HG03175 (cell line): ENCODE data around the gene SLC25A1.

Source experiments
- ATAC-seq: cut with Tn5 transposase; IDR thresholded peaks from one replicate; pipeline ENCODE4 v1.9.1; 2021; ENCODE audit warnings: mild to moderate bottlenecking, moderate library complexity; ENCODE audit not compliant: unreplicated experiment

The SLC25A1 gene

DNA sequence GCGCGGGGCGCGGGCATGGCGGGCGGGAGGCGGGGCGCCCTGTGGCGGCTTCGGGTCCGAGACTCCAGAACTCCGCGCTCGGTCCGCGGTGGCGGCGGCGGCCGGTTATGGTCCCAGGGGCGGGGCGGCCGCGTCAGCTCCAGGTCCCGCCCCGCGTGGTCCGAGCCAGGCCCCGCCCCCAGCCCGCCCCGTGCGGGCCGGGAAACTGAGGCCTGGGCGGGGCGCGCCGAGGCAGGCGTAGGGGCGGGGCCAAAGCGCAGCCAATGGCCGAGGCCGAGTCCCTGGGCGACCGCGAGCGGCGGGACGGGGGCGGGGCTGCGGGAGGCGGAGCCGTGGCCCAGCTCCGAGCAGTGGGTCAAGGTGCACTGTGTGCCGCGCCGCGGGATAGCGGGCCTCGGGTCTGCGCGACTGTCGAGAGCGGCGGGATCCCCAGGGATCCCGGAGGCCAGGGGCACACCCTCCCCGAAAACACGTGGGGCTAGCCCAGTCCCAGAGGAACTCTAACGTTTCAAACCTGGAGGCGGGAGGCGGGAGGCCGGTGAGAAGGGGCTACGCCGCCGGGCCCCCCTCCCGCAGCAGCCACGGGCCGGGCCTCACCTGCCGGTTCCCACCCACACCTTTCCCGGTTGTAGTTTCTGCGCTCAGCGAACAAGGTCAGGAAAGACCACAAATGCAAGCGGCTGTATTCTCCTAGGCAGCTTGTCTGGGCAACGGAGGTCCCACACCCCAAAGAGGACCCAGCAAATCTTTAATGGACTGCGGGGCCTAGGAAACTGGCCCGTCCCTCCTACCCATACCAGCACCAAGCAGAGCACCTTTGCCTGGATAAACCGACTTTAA, at the start of gene SLC25A1:
TSS of gene SLC25A1 (minus strand) at position 80 of the 840 bp plus-strand sequence. CDS start at position 17, 63 bp downstream.
- ATAC-seq, result peak; percentile 68

DNA sequence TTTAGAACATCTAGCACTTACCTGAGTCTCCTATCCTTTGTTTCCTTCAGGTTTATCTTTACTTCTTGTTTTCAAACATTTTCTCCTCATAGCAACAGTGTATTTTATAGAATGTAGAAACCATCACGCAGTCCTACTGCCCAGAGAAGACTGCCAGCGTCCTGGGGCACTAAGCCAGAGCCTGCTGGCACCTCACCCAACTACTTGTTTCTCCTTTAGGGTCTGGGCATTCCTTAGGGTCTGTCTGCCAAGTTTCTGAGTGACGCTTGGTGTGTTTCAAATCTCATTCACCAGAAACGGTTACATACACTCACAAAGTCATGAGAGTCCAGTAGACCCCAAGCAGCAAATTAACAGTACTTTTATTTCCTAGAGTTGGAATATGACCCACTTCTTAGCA, 49.6 kb upstream of the SLC25A1 start:
- ATAC-seq, result no peak

DNA sequence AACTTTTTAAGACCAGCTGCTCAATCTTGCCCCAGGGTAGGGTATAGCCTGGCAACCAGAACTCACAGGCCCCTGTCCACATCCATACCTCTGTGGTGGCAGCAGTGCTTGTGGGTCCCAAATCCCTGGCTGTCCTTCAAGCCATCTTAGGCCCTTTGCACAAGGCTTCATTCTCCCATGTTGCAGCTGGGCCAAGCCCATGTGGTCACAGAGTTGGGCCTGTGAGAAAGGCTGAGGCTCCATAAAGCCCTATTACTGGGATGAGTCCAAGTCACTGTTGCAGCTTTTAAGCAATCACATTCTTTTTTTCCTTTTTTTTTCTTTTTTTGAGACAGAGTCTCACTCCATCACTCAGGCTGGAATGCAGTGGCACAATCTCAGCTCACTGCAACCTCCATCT, 47.9 kb upstream of the SLC25A1 start:
- ATAC-seq, result no peak

DNA sequence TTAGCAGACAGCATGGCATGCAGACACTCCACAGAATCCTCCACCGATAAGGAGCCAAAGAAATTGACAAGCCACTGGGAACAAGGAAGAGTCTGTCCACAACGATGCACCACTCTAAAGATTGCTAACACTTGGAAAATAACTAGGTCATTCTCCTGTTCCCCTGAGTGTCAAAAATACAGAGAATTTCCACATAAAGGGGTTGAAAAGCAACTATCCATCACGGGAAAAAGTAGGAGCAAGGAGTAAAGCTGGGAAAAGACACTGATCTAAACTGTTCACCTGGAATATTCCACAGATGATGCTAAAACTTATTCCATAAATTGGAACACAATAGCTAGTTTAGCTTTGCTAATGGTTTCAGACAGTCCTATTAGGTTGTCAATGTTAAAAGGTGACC, 47.0 kb upstream of the SLC25A1 start:
- no peak for ATAC-seq

DNA sequence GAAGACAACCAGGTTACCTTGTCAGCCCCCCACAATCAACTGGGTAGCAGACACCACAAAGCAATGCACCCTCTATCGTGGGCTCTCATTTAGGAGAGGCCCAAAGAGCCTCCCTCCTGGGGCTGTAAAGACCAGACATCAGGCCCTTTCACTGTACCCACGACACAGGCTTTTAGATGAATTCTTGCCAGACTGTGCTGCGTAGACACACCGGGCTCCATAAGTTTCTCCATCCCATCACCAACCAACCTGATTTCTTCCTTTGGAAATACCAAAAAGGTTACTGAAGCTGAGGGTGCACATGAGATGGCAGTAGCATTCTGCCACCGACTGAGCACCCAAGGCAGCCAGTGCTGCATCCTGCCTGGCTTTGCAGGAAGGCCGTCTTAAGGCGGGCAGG, 46.4 kb upstream of the SLC25A1 start:
- no peak for ATAC-seq

DNA sequence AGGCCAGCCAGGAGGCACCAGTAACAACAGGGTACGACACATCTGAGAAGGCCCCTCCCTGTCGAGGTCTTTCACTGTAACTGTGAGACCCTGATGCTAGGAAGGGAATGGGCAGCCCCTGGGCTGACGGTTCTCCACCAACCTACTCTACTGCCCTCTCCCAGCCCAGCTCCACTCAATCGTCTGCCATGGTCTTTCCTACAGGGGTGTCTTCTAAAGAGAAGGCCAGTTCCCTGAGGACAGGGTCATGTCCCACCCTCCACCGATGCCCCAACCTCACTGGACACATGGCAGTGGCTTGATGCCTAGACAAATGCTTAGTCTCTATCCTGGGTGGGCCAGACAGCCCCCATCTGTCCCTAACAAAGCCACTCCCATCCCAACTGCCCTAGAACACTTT, 46.0 kb upstream of the SLC25A1 start:
- no peak for ATAC-seq

DNA sequence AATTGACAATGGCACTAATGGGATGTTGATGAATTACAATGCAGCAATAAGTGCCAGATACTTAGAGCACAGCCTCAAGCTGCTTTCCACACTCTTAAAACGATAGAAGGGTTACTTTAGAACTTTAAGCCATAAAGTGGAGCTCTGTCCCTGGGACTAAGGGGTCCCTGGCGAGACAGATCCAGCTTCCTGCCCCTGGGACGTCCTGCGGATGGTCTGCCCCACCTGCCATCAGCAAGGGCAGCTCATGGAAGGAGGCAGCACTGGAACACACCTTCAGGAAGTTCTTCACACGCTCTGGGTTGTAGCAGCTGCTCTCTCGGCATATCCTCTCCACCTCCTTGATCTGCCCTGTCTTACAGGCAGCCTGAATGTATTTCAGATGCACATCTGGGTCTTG, 45.1 kb upstream of the SLC25A1 start:
- no peak for ATAC-seq

DNA sequence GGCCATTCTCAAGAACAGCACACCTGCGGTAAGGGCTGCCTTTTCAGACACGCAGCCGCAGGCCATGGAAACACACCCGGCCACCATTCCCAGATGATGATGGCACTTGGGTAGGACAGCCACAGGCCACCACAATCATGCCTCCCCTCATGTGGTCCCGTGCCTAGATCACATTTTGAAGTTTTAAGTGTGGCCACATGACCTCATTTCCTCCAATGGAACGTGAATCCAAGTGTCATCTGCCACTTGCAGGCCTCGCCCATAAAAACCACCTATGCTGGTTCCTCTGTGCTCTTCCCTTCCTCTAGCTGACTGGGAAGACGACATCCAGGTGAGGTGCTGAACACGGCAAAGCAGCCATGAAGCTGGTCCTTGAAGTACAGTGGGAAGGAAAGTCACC, 44.6 kb upstream of the SLC25A1 start:
- ATAC-seq, result no peak

DNA sequence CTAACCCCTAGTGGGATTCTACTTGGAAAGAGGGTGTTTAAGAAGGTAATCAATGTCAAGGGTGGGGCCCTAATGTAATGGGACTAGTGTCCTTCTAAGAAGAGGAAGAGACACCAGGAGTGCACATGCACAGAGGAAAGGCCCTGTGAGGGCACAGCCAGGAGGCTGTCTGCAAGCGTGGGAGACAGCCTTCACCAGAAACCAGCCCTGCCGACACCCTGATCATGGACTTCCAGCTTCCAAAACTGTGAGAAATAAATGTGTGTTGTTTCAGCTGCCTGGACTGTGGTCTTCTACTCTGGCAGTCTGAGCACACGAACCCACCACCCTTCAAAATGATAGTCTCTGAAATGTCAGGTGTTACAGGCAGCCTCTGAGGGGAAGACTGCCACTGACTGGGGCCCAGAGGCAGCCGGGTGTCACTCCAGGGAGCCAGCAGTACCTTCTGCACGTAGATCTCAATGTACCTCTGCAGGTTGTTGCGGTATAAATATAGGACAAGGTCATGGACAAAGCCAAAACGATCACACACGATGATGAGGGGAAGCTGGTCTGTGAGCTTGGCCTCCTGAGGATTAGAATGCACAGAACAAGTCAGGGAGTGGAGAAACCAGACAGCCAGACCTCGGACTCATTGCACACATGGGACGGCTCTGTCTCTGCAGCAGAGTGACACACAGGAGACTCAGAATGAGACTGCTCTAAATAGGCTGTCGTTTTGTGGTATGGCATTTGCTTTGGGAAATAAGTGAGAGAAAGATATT, 43.9 kb upstream of the SLC25A1 start:
- ATAC-seq, result no peak

DNA sequence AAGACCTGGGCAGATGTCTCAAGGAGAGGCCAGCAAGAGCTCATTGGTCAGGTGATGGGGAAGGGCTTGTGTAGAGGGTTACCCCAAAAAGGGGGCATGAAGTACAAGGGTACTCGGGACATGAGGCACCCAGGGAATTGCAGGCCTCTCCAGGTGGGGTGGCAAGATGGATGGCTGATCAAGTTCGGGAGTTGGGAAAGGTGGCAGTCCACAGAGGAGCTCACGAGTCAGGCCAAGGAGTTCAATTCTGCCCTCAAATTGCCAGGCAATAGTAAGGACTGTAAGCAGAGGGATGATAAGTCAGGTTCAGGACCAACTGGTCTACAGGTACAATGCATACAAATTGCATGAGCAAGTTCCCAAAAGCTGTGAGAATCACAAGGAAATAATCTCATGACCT, 42.3 kb upstream of the SLC25A1 start:
- no peak for ATAC-seq

DNA sequence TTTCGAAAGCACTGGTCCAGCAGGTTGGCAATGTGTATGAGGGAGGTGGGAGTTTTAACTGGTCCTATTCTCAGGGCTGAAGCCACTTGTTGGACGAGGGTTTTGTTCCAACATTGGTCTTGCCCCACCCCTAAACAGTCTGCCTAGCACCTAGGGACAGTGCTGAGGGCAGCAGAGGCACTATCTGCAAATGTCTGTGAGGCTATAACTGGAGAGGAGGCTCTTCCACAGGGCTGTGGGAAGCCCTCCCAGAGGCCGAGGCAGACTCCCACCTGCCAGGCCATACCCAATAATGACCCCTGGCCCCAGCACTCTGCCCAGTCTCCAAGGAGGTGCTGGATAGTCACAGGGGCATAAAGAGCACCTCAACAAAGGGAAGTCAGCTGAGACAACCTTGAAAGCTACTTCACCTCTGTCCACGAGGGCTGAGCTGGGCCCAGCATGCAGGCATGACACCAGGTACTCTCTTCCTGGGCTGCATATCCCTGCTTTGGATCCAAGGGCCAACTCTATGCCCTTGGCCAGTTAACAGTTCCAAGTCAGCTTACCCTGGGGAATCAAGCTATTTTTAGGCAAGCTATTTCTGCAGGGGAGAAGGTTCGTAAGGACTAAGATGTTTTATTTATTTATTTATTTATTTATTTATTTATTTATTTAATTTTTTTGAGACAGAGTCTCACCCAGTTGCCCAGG, 40.2 kb upstream of the SLC25A1 start:
- ATAC-seq, result no peak

DNA sequence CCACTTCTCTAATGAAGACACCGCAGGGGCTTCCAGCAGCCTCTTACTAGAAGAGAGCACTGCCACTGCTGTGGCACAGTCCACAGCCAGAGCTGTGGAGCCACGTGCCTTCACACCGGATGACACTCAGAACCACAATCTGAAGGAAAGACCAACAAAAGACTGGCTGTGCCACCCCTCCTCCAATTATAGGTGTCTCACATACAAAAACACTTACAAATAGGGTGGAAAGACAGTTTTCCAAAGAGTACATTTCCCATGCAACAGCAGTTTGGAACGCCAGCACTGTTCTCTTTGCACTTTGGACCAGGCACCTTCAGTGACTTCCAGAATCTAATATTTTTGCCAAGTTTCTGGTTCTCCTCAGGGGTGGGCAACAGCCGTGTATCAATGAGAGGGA, 38.0 kb upstream of the SLC25A1 start:
- ATAC-seq, result no peak

DNA sequence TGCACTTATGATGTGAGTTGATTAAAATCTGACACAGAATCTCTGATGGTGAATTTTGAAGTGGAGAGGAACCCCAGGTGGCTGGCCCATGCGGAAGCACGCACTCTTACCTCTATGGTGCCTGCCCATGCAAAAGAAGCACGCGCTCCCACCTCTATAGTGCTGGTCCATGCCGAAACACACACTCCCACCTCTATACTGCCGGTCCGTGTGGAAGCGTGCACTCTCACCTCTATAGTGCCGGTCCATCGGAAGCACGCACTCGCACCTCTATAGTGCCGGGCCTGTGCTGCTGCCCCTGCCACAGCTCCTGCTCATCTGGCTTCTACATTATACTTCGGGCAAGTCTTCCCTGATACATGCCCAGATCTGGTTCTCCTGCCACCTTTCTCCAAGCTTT, 36.8 kb upstream of the SLC25A1 start:
- ATAC-seq, result no peak

DNA sequence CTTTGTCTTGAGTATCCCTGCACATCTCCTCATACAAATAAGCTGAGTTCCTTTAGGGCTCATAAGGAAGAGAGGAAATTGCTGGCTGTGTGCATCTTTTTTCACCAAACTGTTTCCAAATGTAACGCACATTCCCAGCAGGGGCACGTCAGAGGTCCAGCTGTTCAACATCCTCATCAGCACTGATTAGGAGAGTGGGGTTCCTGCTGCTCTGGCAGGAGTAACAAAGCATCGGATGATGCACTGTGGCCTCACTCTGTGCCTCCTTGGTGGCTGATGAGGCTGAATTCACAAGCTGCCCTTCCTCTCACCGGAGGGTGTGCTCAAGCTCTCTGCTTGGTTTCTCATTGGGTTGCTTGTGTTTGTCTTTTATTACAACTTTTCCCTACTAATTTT, 35.5 kb upstream of the SLC25A1 start:
- no peak for ATAC-seq

DNA sequence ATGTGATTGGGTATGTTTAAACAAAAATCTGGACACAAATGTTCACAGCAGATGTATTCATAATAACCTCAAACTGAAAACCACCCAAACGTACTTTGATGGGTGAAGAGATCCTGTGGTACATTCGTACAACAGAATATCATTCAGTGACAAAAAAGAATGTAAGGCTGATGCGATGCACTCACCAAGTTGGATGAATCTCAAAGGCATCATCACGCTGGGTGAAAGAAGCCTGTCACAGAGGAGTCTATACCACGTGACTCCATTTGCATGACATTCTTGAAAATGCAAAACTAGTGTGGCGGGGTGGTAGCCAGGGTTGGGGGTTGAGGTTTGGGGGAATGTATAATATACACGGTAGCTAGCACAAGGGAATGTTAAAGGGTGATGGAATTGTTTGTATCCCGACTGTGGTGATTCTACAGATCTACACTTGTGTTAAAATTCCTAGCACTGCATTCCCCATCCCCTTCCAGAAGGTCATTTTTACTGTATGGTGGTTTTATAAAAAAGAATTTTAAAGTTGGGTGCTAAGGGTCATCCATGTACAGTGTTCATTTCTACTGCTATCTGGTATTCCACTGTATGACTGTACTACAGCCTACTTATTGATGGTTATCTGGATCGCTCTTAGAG, 35.0 kb upstream of the SLC25A1 start:
- ATAC-seq, result no peak

DNA sequence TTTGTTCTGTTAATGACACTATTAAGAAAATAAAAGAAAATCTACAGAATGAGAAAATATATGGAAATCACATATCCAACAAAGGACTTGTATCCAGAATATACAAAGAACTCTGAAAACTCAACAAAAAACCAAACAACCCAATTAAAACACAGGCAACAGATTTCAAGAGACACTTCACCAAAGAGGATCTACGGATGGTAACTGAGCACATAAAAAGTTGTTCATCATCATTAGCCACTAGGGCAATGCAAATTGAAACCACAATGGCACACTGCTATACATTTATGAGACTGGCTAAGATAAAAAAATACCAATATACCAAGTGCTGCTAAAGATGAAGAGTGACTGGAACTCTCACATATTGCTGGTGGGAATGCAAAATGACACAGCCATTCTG, 34.5 kb upstream of the SLC25A1 start:
- no peak for ATAC-seq

DNA sequence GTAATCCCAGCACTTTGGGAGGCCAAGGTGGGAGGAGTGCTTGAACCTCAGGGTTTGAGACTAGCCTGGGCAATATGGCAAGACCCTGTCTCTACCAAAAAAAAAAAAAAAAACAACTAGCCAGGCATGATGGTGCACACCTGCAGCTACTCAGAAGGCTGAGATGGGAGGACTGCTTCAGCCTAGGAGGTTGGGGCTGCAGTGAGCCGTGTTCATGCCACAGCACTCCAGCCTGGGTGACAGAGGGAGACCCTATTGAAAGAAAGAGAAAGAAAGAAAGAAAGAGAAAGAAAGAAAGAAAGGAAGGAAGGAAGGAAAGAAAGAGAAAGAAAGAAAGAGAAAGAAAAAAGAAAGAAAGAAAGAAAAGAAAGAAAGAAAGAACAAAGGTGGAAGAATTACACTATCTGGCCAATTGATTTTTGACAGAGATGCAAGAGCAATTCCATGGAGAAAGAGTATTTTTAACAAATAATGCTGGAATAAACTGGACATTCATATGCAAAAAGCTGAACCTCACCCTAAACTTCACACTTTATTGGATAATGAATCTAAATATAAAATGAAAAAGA, 33.9 kb upstream of the SLC25A1 start:
- no peak for ATAC-seq

DNA sequence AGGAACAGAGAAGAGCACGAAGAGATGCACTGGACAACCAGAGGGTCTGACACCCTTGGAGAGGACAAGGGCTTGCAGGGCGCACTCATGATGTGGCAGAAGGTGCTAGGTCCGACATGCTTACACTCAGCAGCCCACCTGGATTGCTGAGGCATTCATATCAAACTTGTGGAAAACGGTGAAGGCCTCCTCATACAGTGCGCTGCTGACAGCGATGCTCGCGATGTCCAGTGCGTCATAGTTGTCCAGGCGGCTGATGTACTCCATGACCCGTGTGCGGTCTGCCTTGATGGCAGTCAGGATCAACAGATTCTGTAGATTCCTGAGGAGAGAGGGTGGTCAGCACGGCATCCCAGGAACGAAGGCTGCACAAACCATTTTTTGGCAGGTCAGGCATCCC, 31.7 kb upstream of the SLC25A1 start:
- no peak for ATAC-seq

DNA sequence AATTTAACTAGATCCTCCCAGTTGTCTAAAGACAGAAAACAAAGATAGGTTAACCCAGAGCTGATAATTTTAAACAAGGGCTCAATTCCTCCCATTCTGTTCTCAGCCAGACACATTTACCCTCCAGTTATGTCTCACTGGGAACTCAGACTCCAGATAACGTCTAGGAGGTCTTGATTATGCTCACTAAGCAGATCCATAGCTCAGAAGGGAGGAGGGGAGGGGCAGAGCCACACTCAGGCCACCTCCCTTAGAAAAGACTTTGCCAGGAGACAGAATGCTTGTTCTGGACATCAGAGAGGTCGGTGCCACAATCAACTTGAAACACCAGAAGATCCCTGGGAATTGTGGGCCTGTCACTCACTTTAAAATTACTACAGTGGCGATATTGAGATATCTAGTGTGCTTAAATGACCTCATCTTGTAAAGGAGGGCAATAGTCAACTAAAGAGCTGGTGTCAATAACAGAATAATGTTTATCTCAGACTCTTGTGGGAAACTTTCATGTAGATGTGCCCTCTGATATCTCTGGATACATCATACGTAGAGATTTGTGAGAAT, 29.8 kb upstream of the SLC25A1 start:
- no peak for ATAC-seq

DNA sequence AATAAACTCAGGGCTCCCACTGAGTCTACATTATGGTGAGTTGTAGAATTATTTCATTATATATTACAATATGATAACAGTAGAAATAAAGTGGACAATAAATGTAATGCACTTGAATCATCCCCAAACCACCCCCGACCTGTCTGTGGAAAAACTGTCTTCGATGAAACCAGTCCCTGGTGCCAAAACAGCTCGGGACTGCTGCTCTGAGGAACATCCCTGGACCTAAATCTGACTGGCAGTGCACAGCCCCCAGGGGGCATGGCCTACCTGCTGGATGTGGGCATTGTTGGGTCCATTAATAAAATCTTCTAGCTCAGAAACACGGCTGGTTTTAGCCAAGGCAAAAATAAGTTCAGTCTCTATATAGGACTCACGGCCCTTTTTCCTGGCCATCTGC, 29.3 kb upstream of the SLC25A1 start:
- ATAC-seq, result no peak

DNA sequence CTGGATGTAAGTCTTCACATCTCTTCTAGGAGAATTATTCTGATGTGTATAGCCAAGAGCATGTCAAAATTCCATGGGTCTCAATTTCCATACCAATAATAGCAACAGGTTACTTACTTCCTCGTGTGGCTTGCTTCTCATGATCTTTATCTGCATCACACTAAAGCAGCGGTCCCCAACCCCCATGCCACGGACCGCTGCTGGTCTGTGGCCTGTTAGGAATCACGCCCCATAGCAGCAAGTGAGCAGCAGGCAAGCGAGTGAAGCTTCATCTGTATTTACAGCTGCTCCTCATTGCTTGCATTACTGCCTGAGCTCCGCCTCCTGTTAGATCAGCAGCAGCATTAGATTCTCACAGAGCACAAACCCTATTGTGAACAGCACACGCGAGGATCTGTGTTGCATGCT, 28.9 kb upstream of the SLC25A1 start:
- ATAC-seq, result no peak
